IPS-20b (cell line): ENCODE measurements around the gene PTPRQ.

Source experiments
- H3K27ac ChIP-seq: one replicate; pipeline ENCODE4 v1.5.1; 2013; ENCODE audit warnings: low read length
- H3K27me3 ChIP-seq: 2 replicates; pipeline ENCODE4 v1.6.1; 2013; ENCODE audit warnings: mild to moderate bottlenecking, low read length, inconsistent platforms; ENCODE audit not compliant: insufficient read depth
- H3K36me3 ChIP-seq: 2 replicates; pipeline ENCODE4 v1.6.1; 2013; ENCODE audit warnings: low read depth, mild to moderate bottlenecking, inconsistent platforms, low read length, moderate library complexity; ENCODE audit not compliant: insufficient read depth
- H3K4me1 ChIP-seq: 2 replicates; pipeline ENCODE4 v1.6.1; 2013; ENCODE audit warnings: mild to moderate bottlenecking, control low read depth, inconsistent platforms, low read length, moderate library complexity; ENCODE audit not compliant: insufficient read depth
- H3K4me3 ChIP-seq: 2 replicates; pipeline ENCODE4 v1.5.1; 2013; ENCODE audit warnings: mild to moderate bottlenecking, low read length, inconsistent platforms
- H3K9ac ChIP-seq: 2 replicates; pipeline ENCODE4 v1.6.1; 2013; ENCODE audit warnings: low read depth, mild to moderate bottlenecking, inconsistent platforms, low read length, moderate library complexity
- H3K9me3 ChIP-seq: 2 replicates; pipeline ENCODE4 v1.6.1; 2013; ENCODE audit warnings: mild to moderate bottlenecking, low read depth, low read length, inconsistent platforms; ENCODE audit not compliant: insufficient read depth

PTPRQ gene

DNA sequence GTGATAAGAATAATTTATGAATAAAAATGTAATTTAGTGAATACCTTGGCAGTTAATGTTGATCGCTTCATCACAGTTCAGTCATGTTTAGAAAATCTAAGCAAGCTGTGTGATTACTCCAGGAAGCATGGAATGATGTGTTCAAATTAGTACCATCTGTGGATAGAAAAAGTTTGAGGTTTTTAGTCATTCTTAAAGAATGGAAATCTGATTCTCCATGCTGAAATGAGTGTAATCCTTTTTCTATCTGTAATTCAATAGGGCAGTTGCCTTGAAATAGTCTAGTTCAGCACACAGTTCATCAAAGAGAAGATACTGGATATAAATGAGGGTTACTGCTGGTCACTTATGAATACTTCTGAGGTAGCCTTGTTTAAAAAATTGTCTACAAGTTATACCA, 136.2 kb downstream of the PTPRQ start:
- H3K4me3 ChIP-seq = no peak overlapping the region
- H3K27ac ChIP-seq = no peak overlapping the region
- H3K9ac ChIP-seq = no peak overlapping the region

DNA sequence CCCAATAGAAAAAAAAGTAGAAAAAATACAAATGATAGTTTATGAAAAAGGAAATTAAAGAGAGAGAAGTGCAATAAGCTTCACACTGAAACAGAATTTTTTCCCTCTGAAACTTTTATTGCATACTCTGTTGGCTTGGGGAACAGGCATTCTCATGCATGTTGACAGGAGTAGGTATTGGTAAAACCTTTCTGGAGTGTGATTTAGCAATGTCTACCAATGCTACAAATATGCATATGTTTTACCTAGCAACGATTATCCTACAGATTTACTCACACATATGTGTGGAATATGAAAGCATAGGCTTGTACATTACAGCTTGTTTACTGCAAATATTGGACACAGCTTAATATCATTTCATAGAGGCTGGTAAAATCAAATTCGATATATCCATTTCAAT, 137.7 kb downstream of the PTPRQ start:
- Histone ChIP-seq H3K4me1 (no peaks in the 10 kb centered on the region), H3K27ac (no peak overlapping the region), H3K9ac (no peak overlapping the region)

More for the DNA sequence above, 136.2 kb downstream of the PTPRQ start:
- no peaks in the 10 kb centered on the region for H3K36me3 ChIP-seq
- H3K9me3 ChIP-seq = no peaks in the 10 kb centered on the region
- H3K27me3 ChIP-seq = no peaks in the 10 kb centered on the region
- no peaks in the 10 kb centered on the region for H3K4me1 ChIP-seq

DNA sequence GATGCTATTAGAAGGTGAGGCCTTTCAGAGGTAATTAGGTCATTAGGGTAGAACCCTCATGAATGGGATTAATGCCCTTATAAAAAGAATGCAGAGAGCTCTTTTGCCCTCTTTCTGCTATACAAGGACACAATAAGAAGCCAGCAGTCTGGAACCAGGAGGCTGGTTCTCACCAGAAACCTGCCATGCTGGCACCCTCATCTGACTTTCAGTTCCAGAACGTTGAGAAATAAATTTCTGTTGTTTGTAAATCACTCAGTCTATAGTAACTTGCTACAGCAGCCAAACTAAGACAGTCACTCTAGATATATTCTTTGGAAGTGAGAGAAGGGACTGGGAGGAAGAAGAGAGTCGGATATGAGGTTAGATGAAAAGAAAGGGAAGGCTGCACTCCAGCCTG, 138.4 kb downstream of the PTPRQ start:
- Histone ChIP-seq H3K36me3 (no peaks in the 10 kb centered on the region), H3K4me3 (no peak overlapping the region), H3K9me3 (no peaks in the 10 kb centered on the region), H3K27ac (no peak overlapping the region), H3K9ac (no peak overlapping the region), H3K4me1 (no peaks in the 10 kb centered on the region), H3K27me3 (no peaks in the 10 kb centered on the region)

More for the DNA sequence above, 137.7 kb downstream of the PTPRQ start:
- Histone ChIP-seq H3K4me3 (no peak overlapping the region), H3K9me3 (no peaks in the 10 kb centered on the region), H3K36me3 (no peaks in the 10 kb centered on the region), H3K27me3 (no peaks in the 10 kb centered on the region)

DNA sequence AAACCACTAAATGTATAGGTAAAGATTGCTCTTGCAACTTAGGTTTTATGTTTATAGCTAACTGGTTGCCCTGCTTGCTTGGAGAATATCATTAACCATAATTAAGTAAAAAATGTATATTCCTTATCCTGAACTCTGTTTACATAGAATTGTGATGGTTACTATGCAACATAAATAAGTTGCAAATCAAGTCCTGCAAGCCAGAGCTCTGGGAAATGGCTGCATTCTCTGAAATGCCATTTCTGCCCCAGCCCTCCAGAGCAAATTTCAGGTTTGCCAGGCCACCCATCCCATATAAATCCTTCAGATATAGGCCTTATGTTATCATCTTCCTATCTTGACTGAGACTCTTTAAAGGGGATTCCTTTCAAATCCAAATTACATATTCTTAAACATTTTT, 145.0 kb downstream of the PTPRQ start:
- Histone ChIP-seq H3K9ac (no peak overlapping the region), H3K9me3 (no peaks in the 10 kb centered on the region), H3K36me3 (no peaks in the 10 kb centered on the region), H3K4me3 (no peak overlapping the region), H3K4me1 (no peaks in the 10 kb centered on the region), H3K27me3 (no peaks in the 10 kb centered on the region), H3K27ac (no peak overlapping the region)

DNA sequence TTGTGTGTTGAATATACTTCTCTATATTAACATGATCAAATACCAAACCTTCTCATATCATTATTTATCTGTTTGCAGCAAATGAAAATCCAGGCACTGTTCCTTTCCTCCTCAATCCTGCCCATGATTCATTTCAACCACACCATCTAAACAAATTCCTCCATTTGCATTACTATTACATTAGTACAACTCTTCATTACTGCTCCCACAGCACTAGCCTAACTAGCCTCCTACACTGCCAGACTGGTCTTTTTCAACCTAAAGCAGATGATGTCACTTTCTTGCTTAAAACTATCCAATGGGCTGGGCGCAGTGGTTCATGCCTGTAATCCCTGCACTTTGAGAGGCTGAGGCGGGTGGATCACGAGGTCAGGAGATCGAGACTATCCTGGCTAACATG, 146.1 kb downstream of the PTPRQ start:
- H3K27me3 ChIP-seq = no peaks in the 10 kb centered on the region
- H3K4me1 ChIP-seq = no peaks in the 10 kb centered on the region
- no peak overlapping the region for H3K9ac ChIP-seq
- no peak overlapping the region for H3K27ac ChIP-seq
- H3K9me3 ChIP-seq = no peaks in the 10 kb centered on the region
- H3K36me3 ChIP-seq = no peaks in the 10 kb centered on the region
- H3K4me3 ChIP-seq = no peak overlapping the region

DNA sequence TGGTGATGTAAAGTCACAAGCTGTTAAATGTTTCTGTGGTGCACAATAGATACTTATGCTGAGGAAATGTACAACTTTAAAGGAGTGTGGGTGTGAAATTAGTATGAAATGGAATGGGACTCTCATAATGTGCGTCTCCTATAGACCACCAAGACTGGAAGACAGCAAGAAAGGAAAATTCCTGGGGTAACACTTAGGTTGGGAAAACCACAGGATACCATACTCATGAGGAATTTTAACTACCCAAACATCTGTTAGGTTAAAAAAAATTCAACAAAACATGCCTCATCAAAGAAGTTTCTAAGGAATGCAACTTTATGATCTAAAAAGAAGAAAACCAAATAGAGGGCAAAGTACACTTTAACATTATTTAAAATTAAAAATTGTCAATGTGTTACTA, 149.7 kb downstream of the PTPRQ start:
- H3K4me1 ChIP-seq = no peaks in the 10 kb centered on the region
- H3K36me3 ChIP-seq = no peaks in the 10 kb centered on the region
- no peaks in the 10 kb centered on the region for H3K9me3 ChIP-seq
- no peaks in the 10 kb centered on the region for H3K27me3 ChIP-seq
- no peak overlapping the region for H3K9ac ChIP-seq
- H3K27ac ChIP-seq = no peak overlapping the region
- H3K4me3 ChIP-seq = no peak overlapping the region

DNA sequence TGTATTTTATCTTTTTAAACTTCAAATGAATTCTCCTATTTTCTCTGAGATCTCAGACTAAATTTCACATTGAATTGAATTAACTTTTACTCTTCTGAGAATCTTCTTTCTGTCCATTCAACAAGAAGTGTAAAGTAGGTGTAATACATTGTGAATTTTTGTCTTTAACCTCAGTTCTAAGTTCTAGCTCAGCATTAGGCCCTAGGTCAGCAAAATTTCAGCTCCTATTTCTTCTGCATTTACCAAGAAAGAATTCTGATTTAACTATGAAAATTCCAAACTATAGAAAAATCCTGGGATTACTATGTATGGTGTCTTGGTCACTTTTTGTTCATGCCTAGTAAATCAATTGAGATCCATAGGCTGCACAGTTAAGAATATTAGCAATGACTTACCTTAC, 152.5 kb downstream of the PTPRQ start:
- no peak overlapping the region for H3K27ac ChIP-seq
- no peaks in the 10 kb centered on the region for H3K4me1 ChIP-seq
- no peak overlapping the region for H3K4me3 ChIP-seq

DNA sequence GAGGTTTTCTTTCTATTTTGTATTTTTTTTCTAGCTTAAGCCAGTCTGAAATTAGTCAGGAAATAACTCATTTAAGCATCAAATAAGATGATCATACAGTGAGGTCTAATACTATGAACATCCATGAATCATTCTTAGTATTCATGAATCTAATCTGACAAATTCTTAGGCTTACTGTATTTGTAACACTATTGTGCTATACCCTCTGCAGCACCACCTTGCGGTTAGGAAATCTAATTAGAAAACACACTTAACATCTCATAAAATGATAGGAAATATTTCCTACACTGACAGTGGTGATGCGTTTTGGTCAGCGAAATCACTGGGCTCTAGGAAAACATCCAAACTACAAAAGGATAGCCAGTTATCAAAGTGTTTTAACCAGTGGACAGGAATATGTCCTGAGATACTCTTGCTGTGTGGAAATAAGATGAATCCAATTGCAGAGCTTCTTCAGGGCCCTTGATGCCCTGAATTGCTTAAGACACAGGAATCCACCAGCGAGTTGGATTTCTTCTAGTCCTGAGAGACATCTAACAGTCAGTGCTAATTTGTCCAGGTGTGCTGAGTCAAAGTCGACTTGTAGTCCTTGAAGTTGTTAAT, 154.1 kb downstream of the PTPRQ start:
- H3K9me3 ChIP-seq = no peaks in the 10 kb centered on the region
- no peak overlapping the region for H3K9ac ChIP-seq
- H3K36me3 ChIP-seq = no peaks in the 10 kb centered on the region
- no peak overlapping the region for H3K27ac ChIP-seq
- H3K27me3 ChIP-seq = no peaks in the 10 kb centered on the region
- H3K4me3 ChIP-seq = no peak overlapping the region
- H3K4me1 ChIP-seq = no peaks in the 10 kb centered on the region

More for the DNA sequence above, 152.5 kb downstream of the PTPRQ start:
- H3K27me3 ChIP-seq = no peaks in the 10 kb centered on the region
- no peak overlapping the region for H3K9ac ChIP-seq
- no peaks in the 10 kb centered on the region for H3K9me3 ChIP-seq
- no peaks in the 10 kb centered on the region for H3K36me3 ChIP-seq

DNA sequence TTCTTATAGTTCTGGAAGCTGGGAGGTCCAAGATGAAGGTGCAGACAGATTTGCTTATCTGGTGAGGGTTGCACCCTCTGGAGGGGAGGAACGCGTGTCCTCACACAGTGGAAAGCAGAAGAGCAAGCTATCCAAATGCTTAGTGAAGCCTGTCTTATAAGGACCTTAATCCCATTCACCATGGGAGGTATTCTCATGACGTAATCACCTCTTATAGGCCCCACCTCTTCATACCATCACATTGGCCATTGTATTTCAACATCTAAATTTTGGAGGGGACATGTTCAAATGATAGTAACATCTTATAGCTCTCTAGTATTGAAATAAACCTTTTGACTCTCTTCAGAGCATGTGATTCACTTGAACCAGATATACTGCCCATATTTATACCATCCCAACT, 158.4 kb downstream of the PTPRQ start:
- no peaks in the 10 kb centered on the region for H3K4me1 ChIP-seq
- no peak overlapping the region for H3K4me3 ChIP-seq

DNA sequence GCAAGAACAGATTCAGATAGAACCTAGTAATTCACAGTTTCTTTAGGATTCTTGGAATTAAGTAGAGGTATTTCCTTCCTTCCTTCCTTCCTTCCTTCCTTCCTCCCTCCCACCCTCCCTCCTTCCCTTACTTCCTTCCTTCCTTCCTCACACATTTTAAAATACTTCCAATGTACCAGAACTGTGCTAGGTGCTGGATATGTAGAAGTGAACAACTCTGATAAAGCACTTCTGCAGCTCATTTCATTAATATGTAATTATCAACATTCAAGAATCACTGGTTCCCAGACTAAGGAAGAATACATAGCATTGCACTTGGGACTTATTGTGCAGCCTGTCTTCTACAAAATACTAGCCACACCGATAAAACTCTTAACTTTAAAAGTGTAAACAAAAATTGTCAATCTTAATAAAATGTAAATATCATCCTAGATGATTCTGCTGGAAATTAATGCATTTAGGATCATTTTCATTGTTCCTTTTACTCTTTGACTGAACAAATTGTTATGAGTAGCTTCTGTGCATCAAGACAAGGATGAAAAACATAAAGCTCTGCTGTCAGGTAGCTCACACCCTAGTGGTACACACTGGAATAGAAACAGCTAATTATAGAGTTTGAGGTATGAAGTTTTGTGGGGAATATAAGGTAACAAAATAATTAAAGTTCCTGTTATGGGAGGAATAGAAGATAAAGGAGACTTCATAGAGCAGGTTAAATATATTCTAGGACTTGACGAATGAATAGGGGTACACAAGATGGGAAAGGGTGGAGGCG, 163.5 kb downstream of the PTPRQ start:
- Histone ChIP-seq H3K9ac (no peak overlapping the region), H3K4me3 (no peak overlapping the region), H3K27me3 (no peaks in the 10 kb centered on the region), H3K4me1 (no peaks in the 10 kb centered on the region), H3K36me3 (no peaks in the 10 kb centered on the region), H3K9me3 (no peaks in the 10 kb centered on the region), H3K27ac (no peak overlapping the region)

More for the DNA sequence above, 158.4 kb downstream of the PTPRQ start:
- H3K9me3 ChIP-seq = no peaks in the 10 kb centered on the region
- H3K27me3 ChIP-seq = no peaks in the 10 kb centered on the region
- no peaks in the 10 kb centered on the region for H3K36me3 ChIP-seq
- no peak overlapping the region for H3K27ac ChIP-seq
- H3K9ac ChIP-seq = no peak overlapping the region

DNA sequence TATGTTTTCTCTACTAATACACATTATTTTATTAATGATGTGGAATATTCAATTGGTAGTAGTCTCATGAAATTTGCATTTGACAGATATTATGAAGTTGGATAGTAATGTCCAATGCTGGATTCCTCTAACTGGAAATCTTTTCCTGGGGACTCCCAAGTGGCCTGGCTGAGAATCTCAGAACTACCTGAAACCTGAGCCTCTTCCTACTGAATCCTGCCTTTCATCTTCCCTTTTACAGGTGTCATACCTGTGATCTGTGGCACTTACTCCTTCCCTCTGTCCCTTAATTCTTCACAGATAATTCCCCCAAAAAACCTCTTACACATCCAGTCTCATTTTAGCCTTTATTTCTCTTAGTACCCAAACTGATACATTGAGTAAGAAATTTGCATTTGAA, 173.7 kb downstream of the PTPRQ start:
- Histone ChIP-seq H3K9ac (no peak overlapping the region), H3K27me3 (no peaks in the 10 kb centered on the region), H3K27ac (no peak overlapping the region), H3K36me3 (no peaks in the 10 kb centered on the region), H3K9me3 (no peaks in the 10 kb centered on the region), H3K4me3 (no peak overlapping the region), H3K4me1 (0 out of 2 replicates have a peak, but pooled peaks cover 3% of the 10 kb centered on the region)

DNA sequence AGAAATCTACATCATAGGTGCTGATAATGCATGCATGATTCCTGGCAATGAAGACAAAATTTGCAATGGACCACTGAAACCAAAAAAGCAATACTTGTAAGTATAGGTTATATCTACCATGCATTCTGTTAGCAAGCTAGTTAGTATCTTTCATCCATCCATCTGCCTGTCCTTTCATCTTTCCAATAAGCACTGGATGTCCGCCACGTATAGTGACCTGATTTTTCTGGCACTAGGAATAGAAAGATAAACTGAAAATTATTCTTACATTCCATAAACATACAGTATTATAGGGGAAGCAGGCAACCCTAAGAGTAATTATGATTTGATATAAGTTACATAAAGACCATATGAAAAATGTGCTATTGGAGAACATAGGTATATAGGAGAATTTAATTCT, 176.2 kb downstream of the PTPRQ start:
- no peak overlapping the region for H3K27ac ChIP-seq
- 0 out of 2 replicates have a peak, but pooled peaks cover 3% of the 10 kb centered on the region for H3K4me1 ChIP-seq
- no peaks in the 10 kb centered on the region for H3K9me3 ChIP-seq
- H3K27me3 ChIP-seq = no peaks in the 10 kb centered on the region
- H3K4me3 ChIP-seq = no peak overlapping the region
- H3K9ac ChIP-seq = no peak overlapping the region
- H3K36me3 ChIP-seq = no peaks in the 10 kb centered on the region
